ENCODE measurements around the gene FGFR2. TPM values are rescaled to one million over a fixed set of nuclear protein-coding genes. Genes with fewer than 3 reads are reported as not detected.

Gene FGFR2
- total RNA-seq, 1 experiment from 2014 or later: not detected

DNA sequence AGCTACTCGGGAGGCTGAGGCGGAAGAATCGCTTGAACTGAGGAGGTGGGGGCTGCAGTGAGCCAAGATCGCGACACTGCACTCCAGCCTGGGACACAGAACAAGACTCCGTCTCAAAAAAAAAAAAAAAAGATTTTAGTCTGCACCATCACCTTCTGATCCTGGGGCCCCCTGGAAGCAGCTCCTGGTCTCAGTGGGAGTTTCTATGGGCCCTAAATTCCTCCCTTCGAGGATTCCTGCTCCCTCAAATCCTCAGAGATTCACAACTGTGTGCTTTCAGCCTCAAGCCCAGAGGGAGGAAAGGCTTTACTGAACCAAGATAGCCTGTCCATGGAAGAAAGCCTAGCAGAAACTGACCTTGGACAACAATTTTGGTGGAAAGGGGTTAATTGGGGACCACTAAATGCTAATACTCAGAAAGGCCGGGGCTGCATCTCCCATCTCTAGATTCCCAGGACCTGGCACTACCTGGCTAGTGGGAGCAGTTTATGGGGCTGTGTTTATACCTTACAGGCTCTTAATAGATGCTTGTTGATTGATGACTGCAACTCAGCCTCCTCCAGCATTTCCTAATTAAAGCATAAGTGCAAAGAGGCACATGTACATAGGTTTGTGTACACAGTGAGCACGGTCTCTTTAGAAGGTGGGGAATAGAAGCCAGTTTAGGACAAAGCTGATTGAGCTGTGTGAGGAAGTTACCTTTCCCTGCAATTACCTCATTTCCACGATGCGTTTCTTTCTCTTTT is 9.2 kb upstream of the FGFR2 start:
- Histone ChIP-seq H3K9me3 (ENCODE audit: low read length) (no peaks in the 10 kb centered on the region), H2AFZ (ENCODE audit: low read length) (no peak overlapping the region), H3K9ac (ENCODE audit: low read length) (no peak overlapping the region), H3K36me3 (ENCODE audit: insufficient read depth, low read length) (no peaks in the 10 kb centered on the region), H3K27me3 (ENCODE audit: low read length) (no peaks in the 10 kb centered on the region), H3K4me2 (ENCODE audit: low read depth, low read length, poor library complexity, severe bottlenecking) (no peak overlapping the region), H3K4me1 (ENCODE audit: low read length) (peaks cover 3% of the 10 kb centered on the region), H3K79me2 (ENCODE audit: low read length) (no peaks in the 10 kb centered on the region), H3K4me3 (ENCODE audit: low read length) (no peak overlapping the region), H4K20me1 (ENCODE audit: insufficient read depth, low read depth, low read length) (no peaks in the 10 kb centered on the region), H3K27ac (ENCODE audit: low read length) (no peak overlapping the region), H3K9me2 (replicated peaks; ENCODE audit: insufficient read depth, low read length) (no peaks in the 10 kb centered on the region)
- DNase-seq: no peak

DNA sequence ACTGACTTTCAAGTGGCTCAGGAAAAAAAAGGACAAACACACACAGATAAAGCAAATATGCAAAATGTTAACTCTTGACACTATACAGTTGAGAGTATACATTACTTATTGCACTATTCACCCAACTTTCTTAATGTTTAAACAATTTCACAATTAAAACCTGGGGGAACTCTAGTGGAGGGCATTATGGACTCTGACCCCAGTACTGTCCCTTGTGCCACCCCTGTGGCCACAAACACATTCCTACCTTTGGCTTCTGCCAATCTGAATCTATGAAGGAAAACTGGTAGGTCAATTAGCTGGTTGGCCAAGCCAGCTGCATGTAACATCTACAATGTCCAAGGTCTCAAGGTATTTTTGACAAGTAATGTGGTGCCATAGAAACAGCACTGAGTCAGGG is 7.5 kb upstream of the FGFR2 start:
- no peak overlapping the region for H3K27ac ChIP-seq (ENCODE audit: low read length)
- H2AFZ ChIP-seq (ENCODE audit: low read length): no peak overlapping the region
- H3K27me3 ChIP-seq (ENCODE audit: low read length): no peaks in the 10 kb centered on the region
- no peak for DNase-seq
- H3K9me3 ChIP-seq (ENCODE audit: low read length): no peaks in the 10 kb centered on the region
- no peak overlapping the region for H3K4me2 ChIP-seq (ENCODE audit: low read depth, low read length, poor library complexity, severe bottlenecking)
- no peaks in the 10 kb centered on the region for H3K9me2 ChIP-seq (replicated peaks; ENCODE audit: insufficient read depth, low read length)
- H3K4me1 ChIP-seq (ENCODE audit: low read length): peaks cover 3% of the 10 kb centered on the region
- no peaks in the 10 kb centered on the region for H3K36me3 ChIP-seq (ENCODE audit: insufficient read depth, low read length)
- no peak overlapping the region for H3K4me3 ChIP-seq (ENCODE audit: low read length)
- H4K20me1 ChIP-seq (ENCODE audit: insufficient read depth, low read depth, low read length): no peaks in the 10 kb centered on the region
- no peak overlapping the region for H3K9ac ChIP-seq (ENCODE audit: low read length)
- no peaks in the 10 kb centered on the region for H3K79me2 ChIP-seq (ENCODE audit: low read length)

DNA sequence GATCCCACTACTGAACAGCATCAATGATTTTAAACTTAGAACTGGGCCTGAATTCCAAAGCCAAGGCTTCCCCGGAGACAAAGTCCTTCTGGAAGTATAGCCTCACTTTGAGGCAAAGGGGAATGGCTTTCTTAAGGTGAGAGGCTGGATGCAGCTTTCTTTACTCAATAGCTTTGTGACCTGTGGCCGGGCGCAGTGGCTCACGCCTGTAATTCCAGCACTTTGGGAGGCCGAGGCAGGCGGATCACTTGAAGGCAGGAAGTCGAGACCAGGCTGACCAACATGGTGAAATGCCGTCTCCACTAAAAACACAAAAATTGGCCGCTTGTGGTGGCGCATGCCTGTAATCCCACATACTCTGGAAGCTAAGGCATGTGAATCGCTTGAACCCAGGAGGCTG is 3.2 kb upstream of the FGFR2 start:
- H3K27ac ChIP-seq (ENCODE audit: low read length): no peak overlapping the region
- H3K4me1 ChIP-seq (ENCODE audit: low read length): no peaks in the 10 kb centered on the region
- H3K9ac ChIP-seq (ENCODE audit: low read length): no peak overlapping the region
- no peak overlapping the region for H3K4me3 ChIP-seq (ENCODE audit: low read length)
- H3K9me2 ChIP-seq (replicated peaks; ENCODE audit: insufficient read depth, low read length): no peaks in the 10 kb centered on the region
- no peaks in the 10 kb centered on the region for H4K20me1 ChIP-seq (ENCODE audit: insufficient read depth, low read depth, low read length)
- H3K9me3 ChIP-seq (ENCODE audit: low read length): no peaks in the 10 kb centered on the region
- H2AFZ ChIP-seq (ENCODE audit: low read length): no peak overlapping the region
- H3K36me3 ChIP-seq (ENCODE audit: insufficient read depth, low read length): no peaks in the 10 kb centered on the region
- no peak overlapping the region for H3K4me2 ChIP-seq (ENCODE audit: low read depth, low read length, poor library complexity, severe bottlenecking)
- no peaks in the 10 kb centered on the region for H3K79me2 ChIP-seq (ENCODE audit: low read length)
- H3K27me3 ChIP-seq (ENCODE audit: low read length): no peaks in the 10 kb centered on the region
- no peak for DNase-seq

DNA sequence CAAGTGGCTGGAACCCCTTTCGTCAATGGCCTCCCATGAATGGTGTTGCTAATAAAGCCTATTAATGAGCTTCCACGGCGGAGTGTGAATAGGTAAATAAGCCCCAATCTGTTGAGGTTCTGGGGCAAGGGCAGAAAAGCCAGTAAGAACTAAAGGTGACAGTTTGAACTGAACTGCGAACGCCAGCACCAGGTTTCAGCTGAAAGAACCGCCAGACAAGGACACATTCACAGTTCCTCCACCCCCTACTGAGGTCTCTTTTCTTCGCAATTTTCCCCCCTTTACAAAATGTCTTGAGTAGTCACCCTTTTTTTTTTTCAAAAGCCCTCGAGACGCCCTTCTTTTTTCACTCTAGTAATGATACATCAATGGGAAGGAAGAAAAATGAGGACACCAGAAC is 2.4 kb upstream of the FGFR2 start:
- Histone ChIP-seq H3K9ac (ENCODE audit: low read length) (no peak overlapping the region), H3K27me3 (ENCODE audit: low read length) (no peaks in the 10 kb centered on the region)

DNA sequence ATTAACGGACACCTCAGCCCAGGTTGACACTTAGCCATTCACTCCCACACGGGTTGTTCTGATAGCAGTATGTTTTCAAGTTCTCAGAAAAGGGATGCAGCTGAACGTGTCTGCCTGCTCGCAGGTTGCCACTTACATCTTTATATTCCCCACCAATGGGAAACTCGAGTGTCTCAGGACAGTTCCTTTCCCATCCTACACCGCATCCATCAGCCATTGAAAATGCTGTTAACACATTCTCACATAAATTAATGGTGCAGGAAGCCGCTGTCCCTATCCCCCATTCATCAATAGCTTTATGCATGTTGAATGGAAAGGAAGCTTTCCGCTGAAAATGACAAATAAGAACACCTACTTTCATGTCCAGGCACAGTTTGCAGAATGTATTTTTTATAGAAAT is 1.7 kb upstream of the FGFR2 start:
- no peak overlapping the region for H2AFZ ChIP-seq (ENCODE audit: low read length)
- H3K36me3 ChIP-seq (ENCODE audit: insufficient read depth, low read length): no peaks in the 10 kb centered on the region
- H3K9me3 ChIP-seq (ENCODE audit: low read length): no peaks in the 10 kb centered on the region
- peaks cover 2% of the 10 kb centered on the region; the same call in 1 of the 2 replicates for H3K4me1 ChIP-seq (ENCODE audit: low read length)
- no peak for DNase-seq
- H3K79me2 ChIP-seq (ENCODE audit: low read length): no peaks in the 10 kb centered on the region
- H3K9ac ChIP-seq (ENCODE audit: low read length): no peak overlapping the region
- H3K27ac ChIP-seq (ENCODE audit: low read length): no peak overlapping the region
- no peak overlapping the region for H3K4me3 ChIP-seq (ENCODE audit: low read length)
- no peaks in the 10 kb centered on the region for H3K27me3 ChIP-seq (ENCODE audit: low read length)
- no peaks in the 10 kb centered on the region for H3K9me2 ChIP-seq (replicated peaks; ENCODE audit: insufficient read depth, low read length)
- H3K4me2 ChIP-seq (ENCODE audit: low read depth, low read length, poor library complexity, severe bottlenecking): no peak overlapping the region
- no peaks in the 10 kb centered on the region for H4K20me1 ChIP-seq (ENCODE audit: insufficient read depth, low read depth, low read length)

More for the DNA sequence above, 2.4 kb upstream of the FGFR2 start:
- no peaks in the 10 kb centered on the region for H4K20me1 ChIP-seq (ENCODE audit: insufficient read depth, low read depth, low read length)
- no peaks in the 10 kb centered on the region for H3K36me3 ChIP-seq (ENCODE audit: insufficient read depth, low read length)
- no peak overlapping the region for H3K27ac ChIP-seq (ENCODE audit: low read length)
- no peaks in the 10 kb centered on the region for H3K79me2 ChIP-seq (ENCODE audit: low read length)
- no peaks in the 10 kb centered on the region for H3K9me3 ChIP-seq (ENCODE audit: low read length)
- H3K4me2 ChIP-seq (ENCODE audit: low read depth, low read length, poor library complexity, severe bottlenecking): no peak overlapping the region
- H3K4me1 ChIP-seq (ENCODE audit: low read length): no peaks in the 10 kb centered on the region
- no peak for DNase-seq
- H2AFZ ChIP-seq (ENCODE audit: low read length): no peak overlapping the region
- no peak overlapping the region for H3K4me3 ChIP-seq (ENCODE audit: low read length)
- no peaks in the 10 kb centered on the region for H3K9me2 ChIP-seq (replicated peaks; ENCODE audit: insufficient read depth, low read length)

DNA sequence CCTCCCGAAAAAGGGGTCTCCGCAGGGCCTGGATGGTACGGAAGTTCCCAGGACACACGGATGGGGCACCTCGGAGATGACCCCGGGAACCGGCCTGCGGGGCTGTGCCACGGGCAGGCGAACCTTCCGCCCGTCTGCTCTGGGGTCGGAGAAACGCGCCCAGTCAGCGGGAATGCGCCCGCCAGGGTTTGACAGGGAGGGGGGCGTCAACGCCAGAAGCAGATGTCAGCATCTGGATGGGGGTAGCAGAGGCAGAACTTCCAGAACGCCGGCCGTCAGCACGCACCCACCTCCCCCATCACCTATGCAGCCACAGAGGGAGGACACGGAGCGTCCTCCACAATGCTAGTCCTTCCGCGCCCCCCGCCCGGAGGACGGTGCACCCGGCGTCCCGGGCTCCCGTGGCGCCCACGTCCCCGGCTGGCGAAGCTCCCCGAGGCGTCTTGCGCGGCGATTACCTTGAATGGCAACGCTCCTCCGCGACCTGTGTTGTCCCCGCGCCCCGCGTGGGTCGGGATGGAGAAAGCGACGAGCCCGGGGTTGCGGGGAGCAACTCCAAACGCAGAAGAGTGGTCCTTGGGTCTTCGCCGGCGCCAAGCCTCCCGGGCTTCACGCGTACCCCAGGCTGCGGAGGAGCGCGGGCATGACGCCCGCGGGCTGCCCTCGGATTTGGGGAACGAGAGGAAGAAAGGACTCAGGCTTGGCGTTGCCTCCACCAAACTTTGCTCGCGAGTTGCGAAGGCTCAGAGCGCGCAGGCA is 561 bp downstream of the FGFR2 start:
- no peak overlapping the region for H2AFZ ChIP-seq (ENCODE audit: low read length)
- no peak overlapping the region for H3K4me2 ChIP-seq (ENCODE audit: low read depth, low read length, poor library complexity, severe bottlenecking)
- H3K36me3 ChIP-seq (ENCODE audit: insufficient read depth, low read length): no peaks in the 10 kb centered on the region
- H3K27me3 ChIP-seq (ENCODE audit: low read length): no peaks in the 10 kb centered on the region
- peaks cover 11% of the 10 kb centered on the region for H3K4me1 ChIP-seq (ENCODE audit: low read length)
- no peaks in the 10 kb centered on the region for H4K20me1 ChIP-seq (ENCODE audit: insufficient read depth, low read depth, low read length)
- H3K4me3 ChIP-seq (ENCODE audit: low read length): no peak overlapping the region
- no peaks in the 10 kb centered on the region for H3K9me2 ChIP-seq (replicated peaks; ENCODE audit: insufficient read depth, low read length)
- no peaks in the 10 kb centered on the region for H3K79me2 ChIP-seq (ENCODE audit: low read length)
- H3K27ac ChIP-seq (ENCODE audit: low read length): no peak overlapping the region
- H3K9me3 ChIP-seq (ENCODE audit: low read length): no peaks in the 10 kb centered on the region
- H3K9ac ChIP-seq (ENCODE audit: low read length): no peak overlapping the region
- no peak for DNase-seq

DNA sequence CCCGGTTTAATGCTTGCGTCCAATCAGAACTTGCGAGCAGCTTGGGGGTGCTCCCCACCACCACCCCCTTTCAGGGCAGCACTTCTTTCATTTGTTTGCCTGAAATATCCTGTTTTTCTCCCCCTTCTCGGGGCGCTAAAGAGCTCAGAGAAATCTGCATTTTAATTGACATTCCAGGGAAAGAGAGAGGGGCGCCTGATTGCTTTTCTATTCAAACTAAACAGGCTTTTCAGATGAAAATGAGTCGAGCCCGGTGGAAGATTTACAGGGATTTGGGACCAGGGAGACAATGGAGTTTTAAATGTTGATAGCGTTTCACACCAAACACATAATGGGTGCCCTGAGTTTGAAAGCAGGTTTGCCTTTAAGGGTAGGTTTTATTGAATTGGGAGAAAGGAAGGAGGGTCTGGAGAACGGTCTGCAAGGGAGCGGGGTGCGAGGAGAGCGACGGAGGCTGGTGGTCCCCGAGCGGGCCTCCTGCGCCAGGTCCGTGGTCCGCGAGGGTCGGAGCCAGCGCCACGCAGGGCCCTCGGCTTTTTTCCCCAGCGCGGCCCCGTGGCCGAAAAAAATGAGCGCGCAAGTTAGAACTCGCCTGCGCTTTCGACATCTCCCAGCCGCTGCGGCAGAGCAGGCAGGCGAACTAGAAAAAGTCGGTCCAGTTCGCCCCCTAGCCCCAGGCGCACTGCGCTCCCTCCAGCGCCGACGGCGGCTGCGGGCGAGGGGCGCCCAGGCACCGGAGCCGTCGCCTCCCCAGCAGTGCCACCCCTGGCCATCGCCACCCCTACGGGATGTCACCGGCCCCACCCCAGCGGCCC is 1.3 kb downstream of the FGFR2 start:
- no peaks in the 10 kb centered on the region for H3K27me3 ChIP-seq (ENCODE audit: low read length)
- H3K36me3 ChIP-seq (ENCODE audit: insufficient read depth, low read length): no peaks in the 10 kb centered on the region
- no peak overlapping the region for H3K4me2 ChIP-seq (ENCODE audit: low read depth, low read length, poor library complexity, severe bottlenecking)
- no peak for DNase-seq
- no peaks in the 10 kb centered on the region for H4K20me1 ChIP-seq (ENCODE audit: insufficient read depth, low read depth, low read length)
- no peak overlapping the region for H3K4me3 ChIP-seq (ENCODE audit: low read length)
- peaks cover 11% of the 10 kb centered on the region for H3K4me1 ChIP-seq (ENCODE audit: low read length)
- H3K9me3 ChIP-seq (ENCODE audit: low read length): no peaks in the 10 kb centered on the region
- no peaks in the 10 kb centered on the region for H3K79me2 ChIP-seq (ENCODE audit: low read length)
- no peak overlapping the region for H3K9ac ChIP-seq (ENCODE audit: low read length)
- no peak overlapping the region for H2AFZ ChIP-seq (ENCODE audit: low read length)
- no peak overlapping the region for H3K27ac ChIP-seq (ENCODE audit: low read length)
- no peaks in the 10 kb centered on the region for H3K9me2 ChIP-seq (replicated peaks; ENCODE audit: insufficient read depth, low read length)

Measured in Karpas-422 (cell line).